Measurements from ENCODE around the gene CKAP4.

CKAP4 gene

GRCh38 chr12:106247674-106248311, at the start of gene CKAP4:
Gene CKAP4 (minus strand): TSS chr12:106248020. CDS start chr12:106247851, 169 bp downstream.
- TF ChIP-seq CTCF (IDR thresholded peaks at IDR 0.05; ENCODE audit: low read length, missing control alignments), result no peak
- peak within 1 kb of the TSS; percentile 85 for H3K4me3 ChIP-seq (replicated peaks; ENCODE audit: low read depth, low read length)
- DNase-seq (ENCODE audit: low read depth), result peak; percentile 80

DNA sequence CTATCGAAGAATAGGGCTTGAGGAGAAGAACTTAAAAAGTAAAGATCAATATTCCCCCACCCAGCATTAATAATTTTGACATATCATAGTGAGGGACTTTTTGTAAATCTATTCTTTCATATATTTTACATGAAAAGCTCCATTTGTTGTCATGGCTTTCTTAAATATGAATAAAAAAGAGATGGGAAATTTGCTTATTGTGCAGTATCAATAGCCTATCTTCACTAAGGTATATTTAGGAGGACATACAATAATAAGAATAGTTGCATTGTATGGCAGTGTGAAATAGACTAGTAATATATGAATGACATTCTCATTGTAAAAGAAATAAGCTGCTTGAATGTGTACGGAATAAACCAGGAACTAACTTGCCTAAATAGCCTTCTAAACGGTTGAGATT, 49.3 kb upstream of the CKAP4 start:
- no peak for TF ChIP-seq CTCF (IDR thresholded peaks at IDR 0.05; ENCODE audit: low read length, missing control alignments)
- DNase-seq (ENCODE audit: low read depth), result no peak
- H3K4me3 ChIP-seq (replicated peaks; ENCODE audit: low read depth, low read length), result no peak overlapping the region

- H3K4me3 ChIP-seq (replicated peaks; ENCODE audit: low read depth, low read length), result no peak overlapping the region
- DNase-seq (ENCODE audit: low read depth), result peak; percentile 53
- TF ChIP-seq CTCF (IDR thresholded peaks at IDR 0.05; ENCODE audit: low read length, missing control alignments), result no peak
These were observed 48.5 kb upstream of the CKAP4 start for GRCh38 chr12:106296179-106296877.

- no peak for TF ChIP-seq CTCF (IDR thresholded peaks at IDR 0.05; ENCODE audit: low read length, missing control alignments)
- H3K4me3 ChIP-seq (replicated peaks; ENCODE audit: low read depth, low read length), result no peak overlapping the region
- DNase-seq (ENCODE audit: low read depth), result no peak
These were observed 44.5 kb upstream of the CKAP4 start for GRCh38 chr12:106292339-106292738.

GRCh38 chr12:106291342-106291741, 43.5 kb upstream of the CKAP4 start:
- no peak overlapping the region for H3K4me3 ChIP-seq (replicated peaks; ENCODE audit: low read depth, low read length)
- DNase-seq (ENCODE audit: low read depth), result no peak
- TF ChIP-seq CTCF (IDR thresholded peaks at IDR 0.05; ENCODE audit: low read length, missing control alignments), result no peak

GRCh38 chr12:106290666-106291065, 42.8 kb upstream of the CKAP4 start:
- TF ChIP-seq CTCF (IDR thresholded peaks at IDR 0.05; ENCODE audit: low read length, missing control alignments), result no peak
- no peak for DNase-seq (ENCODE audit: low read depth)
- H3K4me3 ChIP-seq (replicated peaks; ENCODE audit: low read depth, low read length), result no peak overlapping the region

Measured in fibroblast of pulmonary artery (primary cell).